ENCODE data around the gene RGS7. TPM values are rescaled to one million over a fixed set of nuclear protein-coding genes. Genes with fewer than 3 reads are reported as not detected.
A peak's percentile ranks its signal among the peaks of the same experiment; 100 is the strongest.

Gene RGS7
- total RNA-seq, 4 donors from 2014 or later = 1.9 TPM; not detected in 3

DNA sequence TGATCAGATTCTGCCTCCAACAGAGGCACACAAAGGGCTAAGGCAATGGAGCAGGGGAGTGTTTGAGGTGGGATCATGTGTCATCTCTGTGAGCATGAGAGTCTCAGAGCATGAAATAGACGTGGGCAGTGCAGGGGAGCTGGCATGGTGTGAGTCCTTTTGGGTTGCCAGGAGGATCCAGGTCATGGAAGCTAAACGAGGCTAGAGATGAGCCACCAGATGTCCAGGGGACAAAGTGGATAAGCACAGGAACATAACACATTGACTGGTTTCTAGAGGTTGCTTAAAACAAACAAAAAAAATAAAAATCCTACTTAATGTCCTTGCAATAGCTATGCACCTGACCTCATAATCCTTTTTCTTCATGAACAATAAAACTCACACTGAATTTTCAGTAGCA is 490.3 kb downstream of the RGS7 start:
- Histone ChIP-seq H3K9me3 (no peaks in the 10 kb centered on the region), H3K36me3 (no peaks in the 10 kb centered on the region), H3K27ac (no peak overlapping the region), H3K4me3 (no peak overlapping the region), H3K4me1 (no peaks in the 10 kb centered on the region), H3K27me3 (no peaks in the 10 kb centered on the region)
- TF ChIP-seq, protein P1, sequence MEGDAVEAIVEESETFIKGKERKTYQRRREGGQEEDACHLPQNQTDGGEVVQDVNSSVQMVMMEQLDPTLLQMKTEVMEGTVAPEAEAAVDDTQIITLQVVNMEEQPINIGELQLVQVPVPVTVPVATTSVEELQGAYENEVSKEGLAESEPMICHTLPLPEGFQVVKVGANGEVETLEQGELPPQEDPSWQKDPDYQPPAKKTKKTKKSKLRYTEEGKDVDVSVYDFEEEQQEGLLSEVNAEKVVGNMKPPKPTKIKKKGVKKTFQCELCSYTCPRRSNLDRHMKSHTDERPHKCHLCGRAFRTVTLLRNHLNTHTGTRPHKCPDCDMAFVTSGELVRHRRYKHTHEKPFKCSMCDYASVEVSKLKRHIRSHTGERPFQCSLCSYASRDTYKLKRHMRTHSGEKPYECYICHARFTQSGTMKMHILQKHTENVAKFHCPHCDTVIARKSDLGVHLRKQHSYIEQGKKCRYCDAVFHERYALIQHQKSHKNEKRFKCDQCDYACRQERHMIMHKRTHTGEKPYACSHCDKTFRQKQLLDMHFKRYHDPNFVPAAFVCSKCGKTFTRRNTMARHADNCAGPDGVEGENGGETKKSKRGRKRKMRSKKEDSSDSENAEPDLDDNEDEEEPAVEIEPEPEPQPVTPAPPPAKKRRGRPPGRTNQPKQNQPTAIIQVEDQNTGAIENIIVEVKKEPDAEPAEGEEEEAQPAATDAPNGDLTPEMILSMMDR (IDR thresholded peaks at IDR 0.05) = no peak
- no peak for TF ChIP-seq POLR2A (IDR thresholded peaks at IDR 0.05)
- no peak for DNase-seq

DNA sequence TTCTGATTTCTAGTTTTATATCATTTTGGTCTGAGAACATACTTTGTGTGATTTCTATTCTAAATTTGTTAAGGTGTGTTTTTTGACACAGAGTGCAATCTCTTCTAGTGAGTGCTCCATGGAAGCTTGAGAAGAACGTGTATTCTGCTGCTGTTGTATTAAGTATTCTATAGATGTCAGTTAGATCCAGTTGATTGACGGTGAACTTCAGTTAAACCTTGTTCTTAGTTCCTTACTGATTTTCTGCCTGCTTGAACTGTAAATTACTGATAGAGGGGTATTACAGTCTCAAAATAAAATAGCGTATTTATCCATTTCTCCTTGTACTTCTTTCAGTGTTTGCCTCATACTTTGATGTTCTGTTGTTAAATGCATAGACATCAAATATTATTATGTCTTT is 497.0 kb downstream of the RGS7 start:
- Histone ChIP-seq H3K36me3 (no peaks in the 10 kb centered on the region), H3K4me1 (no peaks in the 10 kb centered on the region), H3K4me3 (no peak overlapping the region), H3K27me3 (peaks cover 0 to 5% of the 10 kb centered on the region in 2 donors), H3K27ac (no peak overlapping the region), H3K9me3 (no peaks in the 10 kb centered on the region)
- TF ChIP-seq, protein P1 (IDR thresholded peaks at IDR 0.05) = no peak
- no peak for DNase-seq

GRCh38 chr1:240854367-240854766 is 502.6 kb downstream of the RGS7 start:
- no peak for DNase-seq
- no peak overlapping the region for H3K27ac ChIP-seq
- no peaks in the 10 kb centered on the region for H3K9me3 ChIP-seq
- no peaks in the 10 kb centered on the region for H3K4me1 ChIP-seq
- no peaks in the 10 kb centered on the region for H3K36me3 ChIP-seq
- no peaks in the 10 kb centered on the region for H3K27me3 ChIP-seq
- H3K4me3 ChIP-seq = no peak overlapping the region
- TF ChIP-seq, protein P1 (IDR thresholded peaks at IDR 0.05) = peak in 2 of 6 experiments; percentile 9 to 27
- no peak for TF ChIP-seq POLR2A (IDR thresholded peaks at IDR 0.05)

- Histone ChIP-seq H3K4me3 (no peak overlapping the region), H3K36me3 (no peaks in the 10 kb centered on the region), H3K27me3 (no peaks in the 10 kb centered on the region), H3K9me3 (no peaks in the 10 kb centered on the region), H3K4me1 (no peaks in the 10 kb centered on the region), H3K27ac (no peak overlapping the region)
- no peak for DNase-seq
- no peak for TF ChIP-seq POLR2A (IDR thresholded peaks at IDR 0.05)
- TF ChIP-seq, protein P1 (IDR thresholded peaks at IDR 0.05) = no peak
These were observed 509.7 kb downstream of the RGS7 start for GRCh38 chr1:240847325-240847724.

DNA sequence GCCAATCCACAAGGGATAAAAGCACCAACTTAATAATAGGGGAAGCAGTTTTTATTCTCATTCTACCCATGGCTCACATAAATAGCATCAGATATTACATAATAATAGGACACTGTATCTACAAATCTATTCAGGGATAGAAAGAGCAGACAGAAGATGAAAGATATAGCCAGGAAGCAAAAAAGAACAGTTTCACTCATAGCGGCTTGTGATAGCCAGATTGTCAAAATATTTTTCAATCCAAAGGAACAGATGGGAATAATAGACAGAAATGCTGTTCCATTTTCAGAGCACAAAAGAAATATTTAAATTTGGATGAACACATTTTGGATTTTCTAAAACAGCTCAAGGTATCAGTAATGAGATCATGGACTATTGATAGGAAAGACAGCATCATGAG is 512.5 kb downstream of the RGS7 start:
- TF ChIP-seq, protein P1 (IDR thresholded peaks at IDR 0.05) = no peak
- TF ChIP-seq POLR2A (IDR thresholded peaks at IDR 0.05) = no peak
- no peaks in the 10 kb centered on the region for H3K27me3 ChIP-seq
- H3K9me3 ChIP-seq = no peaks in the 10 kb centered on the region
- no peaks in the 10 kb centered on the region for H3K36me3 ChIP-seq
- H3K4me1 ChIP-seq = no peaks in the 10 kb centered on the region
- no peak overlapping the region for H3K27ac ChIP-seq
- H3K4me3 ChIP-seq = no peak overlapping the region
- no peak for DNase-seq

DNA sequence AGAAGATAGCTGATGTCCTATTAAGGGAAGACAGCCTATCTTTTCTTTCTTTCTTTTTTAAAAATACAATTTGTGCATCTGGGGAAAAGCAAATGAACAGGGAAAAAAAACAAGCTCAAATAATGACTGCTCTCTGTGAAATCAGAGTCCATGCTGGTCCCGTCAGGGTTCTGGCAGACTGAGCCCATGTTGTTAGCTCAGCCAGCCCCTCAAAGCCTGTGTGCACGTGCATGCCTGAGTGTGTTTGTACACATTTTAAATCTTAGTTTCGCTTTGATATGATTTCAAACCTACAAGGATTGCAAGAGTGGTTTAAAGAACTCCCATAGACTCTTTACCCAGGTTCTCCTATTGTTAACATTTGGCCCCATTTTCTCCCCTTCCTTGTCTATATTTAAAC is 513.2 kb downstream of the RGS7 start:
- Histone ChIP-seq H3K27me3 (no peaks in the 10 kb centered on the region), H3K36me3 (no peaks in the 10 kb centered on the region), H3K4me3 (no peak overlapping the region), H3K4me1 (no peaks in the 10 kb centered on the region), H3K9me3 (no peaks in the 10 kb centered on the region), H3K27ac (no peak overlapping the region)
- DNase-seq = no peak
- no peak for TF ChIP-seq POLR2A (IDR thresholded peaks at IDR 0.05)
- TF ChIP-seq, protein P1 (IDR thresholded peaks at IDR 0.05) = no peak

Measured in Peyer's patch (tissue), 4 donors.